HEK293T (cell line): ENCODE results near the gene ZCCHC24.

ENCODE experiments used
- CTCF ChIA-PET: fragments of 350-600 bp; formaldehyde crosslinking; extraction: SDS; loops from one replicate; lab custom pipeline; 2021; ENCODE audit warnings: antibody characterized with exemption, inconsistent platforms; lab: Yijun Ruan, JAX
- POLR2A ChIA-PET: fragments of 350-600 bp; formaldehyde crosslinking; extraction: SDS; loops from one replicate; lab custom pipeline; 2020; ENCODE audit warnings: antibody characterized with exemption, inconsistent platforms; lab: Yijun Ruan, JAX
- DNase-seq: peaks from one replicate; pipeline ENCODE4 v3.0.0; 2012; ENCODE audit warnings: mixed read lengths; ENCODE audit errors: extremely low spot score
- ARNT ChIP-seq: fragments of 450-650 bp; IDR thresholded peaks from 2 replicates; pipeline ENCODE4 v1.6.1; 2017; ENCODE audit warnings: mild to moderate bottlenecking
- BHLHE40 ChIP-seq: fragments of 450-650 bp; IDR thresholded peaks from 2 replicates; pipeline ENCODE4 v1.6.1; 2016; ENCODE audit warnings: mild to moderate bottlenecking, moderate library complexity, borderline replicate concordance
- CTBP1 ChIP-seq: fragments of 450-650 bp; IDR thresholded peaks from 2 replicates; pipeline ENCODE4 v1.6.1; 2016; ENCODE audit warnings: borderline replicate concordance
- ELF4 ChIP-seq: fragments of 450-650 bp; IDR thresholded peaks from 2 replicates; pipeline ENCODE4 v1.6.1; 2017; ENCODE audit warnings: antibody characterized with exemption
- FOXA1 ChIP-seq: fragments of 450-650 bp; IDR thresholded peaks from 2 replicates; pipeline ENCODE4 v1.6.1; 2016; ENCODE audit warnings: mild to moderate bottlenecking
- FOXK2 ChIP-seq: fragments of 450-650 bp; IDR thresholded peaks from 2 replicates; pipeline ENCODE4 v1.6.1; 2016; ENCODE audit warnings: mild to moderate bottlenecking
- FOXM1 ChIP-seq: fragments of 450-650 bp; IDR thresholded peaks from 2 replicates; pipeline ENCODE4 v1.6.1; 2017; ENCODE audit warnings: mild to moderate bottlenecking, borderline replicate concordance
- HDGF ChIP-seq: fragments of 450-650 bp; IDR thresholded peaks from 2 replicates; pipeline ENCODE4 v1.6.1; 2017; ENCODE audit warnings: antibody characterized with exemption, borderline replicate concordance
- L3MBTL2 ChIP-seq: fragments of 450-650 bp; conservative IDR thresholded peaks from 2 replicates; pipeline ENCODE4 v1.6.1; 2016; ENCODE audit warnings: mild to moderate bottlenecking
- LEF1 ChIP-seq: fragments of 450-650 bp; IDR thresholded peaks from 2 replicates; pipeline ENCODE4 v1.6.1; 2017; ENCODE audit warnings: mild to moderate bottlenecking, borderline replicate concordance
- NFRKB ChIP-seq: fragments of 450-650 bp; IDR thresholded peaks from 2 replicates; pipeline ENCODE4 v1.6.1; 2016; ENCODE audit warnings: mild to moderate bottlenecking, moderate library complexity
- PKNOX1 ChIP-seq: fragments of 450-650 bp; IDR thresholded peaks from 2 replicates; pipeline ENCODE4 v1.6.1; 2016
- SP1 ChIP-seq: fragments of 450-650 bp; IDR thresholded peaks from 2 replicates; pipeline ENCODE4 v1.6.1; 2017
- SUZ12 ChIP-seq: fragments of 450-650 bp; IDR thresholded peaks from 2 replicates; pipeline ENCODE4 v1.6.1; 2016; ENCODE audit warnings: mild to moderate bottlenecking
- TARDBP ChIP-seq: fragments of 450-650 bp; IDR thresholded peaks from 2 replicates; pipeline ENCODE4 v1.6.1; 2016
- ZNF384 ChIP-seq: fragments of 450-650 bp; IDR thresholded peaks from 2 replicates; pipeline ENCODE4 v1.6.1; 2016

ZCCHC24 gene

GRCh38 chr10:79410315-79411094, 34.9 kb downstream of the ZCCHC24 start:
- ChIA-PET CTCF (no interaction called here), POLR2A (no interaction called here)
- DNase-seq, result no peak
- TF ChIP-seq ELF4 (no peak), SP1 (no peak), ZNF384 (no peak), FOXM1 (no peak), SUZ12 (no peak), TARDBP (no peak), FOXA1 (no peak), L3MBTL2 (no peak), NFRKB (no peak), BHLHE40 (no peak), CTBP1 (no peak), HDGF (no peak), LEF1 (no peak), FOXK2 (no peak)

- DNase-seq, result no peak
- TF ChIP-seq FOXA1 (no peak), ARNT (no peak), PKNOX1 (no peak), FOXK2 (no peak), SUZ12 (no peak), NFRKB (no peak), LEF1 (no peak), L3MBTL2 (no peak), TARDBP (no peak), SP1 (no peak), ELF4 (no peak), BHLHE40 (no peak), HDGF (no peak), ZNF384 (no peak), FOXM1 (no peak), CTBP1 (no peak)
- CTCF ChIA-PET, result no interaction called here
- POLR2A ChIA-PET, result no interaction called here
Observed at GRCh38 chr10:79409726-79410085, 35.7 kb downstream of the ZCCHC24 start.

GRCh38 chr10:79409038-79409725, 36.2 kb downstream of the ZCCHC24 start:
- POLR2A ChIA-PET, result no interaction called here
- CTCF ChIA-PET, result interaction anchor here (0.6 to 1.0 kb wide), 3 partner anchors 9 to 956 kb away, joined by 3 to 5 read pairs (median 4); no protein-coding TSS in a partner anchor
- TF ChIP-seq NFRKB (no peak), HDGF (no peak), CTBP1 (no peak), BHLHE40 (no peak), FOXK2 (no peak), FOXM1 (no peak), SP1 (no peak), TARDBP (no peak)
- DNase-seq, result no peak

GRCh38 chr10:79407811-79408795, 37.3 kb downstream of the ZCCHC24 start:
- TF ChIP-seq LEF1 (no peak), FOXA1 (no peak), PKNOX1 (no peak), HDGF (no peak), NFRKB (no peak), FOXM1 (no peak), SUZ12 (no peak), SP1 (no peak), FOXK2 (no peak), ZNF384 (no peak), ELF4 (no peak)
- no peak for DNase-seq
- POLR2A ChIA-PET, result no interaction called here
- CTCF ChIA-PET, result interaction anchor here (0.9 to 1.0 kb wide), 2 partner anchors 8 to 22 kb away, joined by 3 to 5 read pairs; no protein-coding TSS in a partner anchor

- no peak for DNase-seq
- CTCF ChIA-PET, result interaction anchor here (0.6 to 1.3 kb wide), 2 partner anchors 33 to 61 kb away, joined by 3 read pairs; no protein-coding TSS in a partner anchor
- POLR2A ChIA-PET, result no interaction called here
- TF ChIP-seq HDGF (no peak), PKNOX1 (no peak)
Observed at GRCh38 chr10:79407423-79407796, 38.0 kb downstream of the ZCCHC24 start.
